Measurements from ENCODE around the gene MEX3A.

The MEX3A gene, protein sequence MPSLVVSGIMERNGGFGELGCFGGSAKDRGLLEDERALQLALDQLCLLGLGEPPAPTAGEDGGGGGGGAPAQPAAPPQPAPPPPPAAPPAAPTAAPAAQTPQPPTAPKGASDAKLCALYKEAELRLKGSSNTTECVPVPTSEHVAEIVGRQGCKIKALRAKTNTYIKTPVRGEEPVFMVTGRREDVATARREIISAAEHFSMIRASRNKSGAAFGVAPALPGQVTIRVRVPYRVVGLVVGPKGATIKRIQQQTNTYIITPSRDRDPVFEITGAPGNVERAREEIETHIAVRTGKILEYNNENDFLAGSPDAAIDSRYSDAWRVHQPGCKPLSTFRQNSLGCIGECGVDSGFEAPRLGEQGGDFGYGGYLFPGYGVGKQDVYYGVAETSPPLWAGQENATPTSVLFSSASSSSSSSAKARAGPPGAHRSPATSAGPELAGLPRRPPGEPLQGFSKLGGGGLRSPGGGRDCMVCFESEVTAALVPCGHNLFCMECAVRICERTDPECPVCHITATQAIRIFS

DNA sequence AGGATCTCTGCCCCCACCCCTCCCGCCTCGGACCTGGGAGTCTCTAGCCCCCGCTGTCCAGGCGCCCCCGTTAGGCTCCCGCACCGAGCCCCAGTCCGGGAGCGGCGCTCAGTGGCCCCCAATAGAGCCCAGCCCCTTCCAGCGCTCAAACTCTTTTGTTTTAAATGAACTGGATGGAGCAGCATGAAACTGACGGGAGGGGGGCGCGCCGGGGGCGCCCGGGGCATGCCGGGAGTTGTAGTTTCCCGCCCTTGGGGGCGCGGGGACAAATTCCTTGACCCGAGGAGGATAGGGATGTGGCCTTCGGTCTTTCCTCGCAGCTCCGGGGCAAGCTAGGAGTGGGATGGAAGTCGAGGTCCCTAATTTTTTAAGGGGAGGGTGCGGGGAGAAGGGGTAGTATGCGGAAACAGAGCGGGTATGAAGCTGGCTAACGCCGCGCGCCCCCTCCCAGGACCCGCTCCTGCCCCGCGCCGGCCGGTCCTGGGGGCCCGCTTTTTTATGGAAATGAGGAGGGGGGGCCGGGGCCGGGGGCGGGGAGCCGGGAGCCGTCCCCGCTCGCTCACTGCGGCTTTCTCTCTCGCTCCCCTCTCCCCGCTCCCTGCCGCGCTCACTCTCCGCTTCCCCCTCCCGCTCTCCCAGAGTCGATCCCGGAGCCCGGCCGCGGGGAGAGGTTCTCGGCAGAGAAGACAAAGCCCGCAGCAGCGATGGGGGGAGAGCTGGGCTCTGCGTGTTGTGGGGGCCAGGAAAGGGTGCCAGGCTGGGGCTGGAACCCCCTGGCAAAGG, at the start of gene MEX3A:
MEX3A (minus strand) TSS at position 157 of the 783 bp plus-strand sequence. CDS start 467 bp downstream, outside the sequence.
- Histone ChIP-seq H3K4me3 (peak within 1 kb of the TSS; percentile 82), H3K36me3 (ENCODE audit: insufficient read depth, low read length) (peaks cover 15% of the 10 kb centered on the region), H3K9me3 (ENCODE audit: low read depth, low read length) (no peaks in the 10 kb centered on the region), H3K9ac (ENCODE audit: insufficient read length) (peak within 1 kb of the TSS; percentile 84), H3K27ac (peak within 1 kb of the TSS; percentile 79)
- no peak for DNase-seq (ENCODE audit: low read depth, low spot score)
- TF ChIP-seq EZH2 (IDR thresholded peaks at IDR 0.05) (no peak), POLR2AphosphoS5 (IDR thresholded peaks at IDR 0.05; ENCODE audit: borderline replicate concordance, low read depth, low read length) (peak; percentile 78), FOXP2 (optimal IDR thresholded peaks at IDR 0.05; ENCODE audit: control extremely low read depth, extremely low read length, insufficient read depth) (no peak)

DNA sequence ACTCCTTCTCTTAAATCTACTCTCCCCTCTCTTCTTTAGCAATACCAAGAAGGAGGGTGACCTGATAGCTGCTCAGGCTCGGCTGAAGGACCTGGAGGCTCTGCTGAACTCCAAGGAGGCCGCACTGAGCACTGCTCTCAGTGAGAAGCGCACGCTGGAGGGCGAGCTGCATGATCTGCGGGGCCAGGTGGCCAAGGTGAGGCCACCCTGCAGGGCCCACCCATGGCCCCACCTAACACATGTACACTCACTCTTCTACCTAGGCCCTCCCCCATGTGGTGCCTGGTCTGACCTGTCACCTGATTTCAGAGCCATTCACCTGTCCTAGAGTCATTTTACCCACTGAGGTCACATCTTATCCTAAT, 48.3 kb upstream of the MEX3A start:
- no peak overlapping the region for H3K4me3 ChIP-seq
- TF ChIP-seq EZH2 (IDR thresholded peaks at IDR 0.05): no peak
- TF ChIP-seq POLR2AphosphoS5 (IDR thresholded peaks at IDR 0.05; ENCODE audit: borderline replicate concordance, low read depth, low read length): no peak
- no peak for TF ChIP-seq FOXP2 (optimal IDR thresholded peaks at IDR 0.05; ENCODE audit: control extremely low read depth, extremely low read length, insufficient read depth)
- H3K9ac ChIP-seq (ENCODE audit: insufficient read length): no peak overlapping the region
- no peaks in the 10 kb centered on the region for H3K9me3 ChIP-seq (ENCODE audit: low read depth, low read length)
- no peak overlapping the region for H3K27ac ChIP-seq
- DNase-seq (ENCODE audit: low read depth, low spot score): no peak
- H3K36me3 ChIP-seq (ENCODE audit: insufficient read depth, low read length): peaks cover 39% of the 10 kb centered on the region

DNA sequence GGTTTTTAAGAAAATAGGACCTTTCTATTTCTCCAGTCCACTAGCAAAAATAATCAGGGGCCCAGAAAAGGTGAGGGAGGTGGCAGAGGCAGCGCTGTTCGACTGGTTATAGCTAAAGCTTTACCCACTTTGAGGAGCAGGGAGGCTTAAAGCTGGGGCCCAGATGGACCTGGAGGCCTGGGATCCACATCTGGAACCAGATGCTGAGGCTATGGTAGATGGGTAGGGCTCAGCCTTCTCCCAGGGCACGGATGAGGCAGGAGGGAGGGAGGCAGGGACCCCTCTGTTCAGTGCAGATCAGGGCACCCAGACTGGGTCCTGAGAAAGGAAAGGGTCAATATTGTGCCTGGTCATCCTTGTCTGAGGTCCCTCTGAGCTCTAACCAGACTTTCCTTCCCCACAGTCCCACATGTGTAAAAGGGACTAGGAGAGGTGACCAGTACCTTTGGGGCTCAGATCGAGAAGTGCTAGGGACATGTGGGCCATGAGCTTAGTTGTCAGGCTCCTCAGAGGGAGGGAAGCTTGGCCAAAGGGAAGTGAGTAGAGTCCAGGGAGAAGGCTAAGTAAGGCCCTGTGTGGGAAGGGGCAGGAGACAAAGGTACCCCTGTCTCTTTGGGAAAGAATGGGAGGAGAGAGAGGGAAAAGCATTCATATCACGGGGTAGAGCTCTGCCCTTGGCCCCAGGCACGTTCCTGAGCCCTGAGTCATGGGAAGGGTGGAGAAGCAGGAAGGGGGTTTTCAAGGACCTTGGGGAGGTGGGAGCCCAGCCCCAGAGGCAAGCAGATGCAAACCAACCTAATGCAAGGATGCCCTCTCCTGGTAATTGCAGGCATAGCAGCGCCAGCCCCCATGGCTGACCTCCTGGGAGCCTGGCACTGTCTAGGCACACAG, 47.7 kb upstream of the MEX3A start:
- Histone ChIP-seq H3K4me3 (peak overlapping the region; percentile 69), H3K27ac (peak overlapping the region; percentile 98), H3K9me3 (ENCODE audit: low read depth, low read length) (no peaks in the 10 kb centered on the region), H3K9ac (ENCODE audit: insufficient read length) (peak overlapping the region; percentile 84), H3K36me3 (ENCODE audit: insufficient read depth, low read length) (peaks cover 34% of the 10 kb centered on the region)
- peak; percentile 76 for DNase-seq (ENCODE audit: low read depth, low spot score)
- no peak for TF ChIP-seq EZH2 (IDR thresholded peaks at IDR 0.05)
- TF ChIP-seq FOXP2 (optimal IDR thresholded peaks at IDR 0.05; ENCODE audit: control extremely low read depth, extremely low read length, insufficient read depth): no peak
- TF ChIP-seq POLR2AphosphoS5 (IDR thresholded peaks at IDR 0.05; ENCODE audit: borderline replicate concordance, low read depth, low read length): no peak

DNA sequence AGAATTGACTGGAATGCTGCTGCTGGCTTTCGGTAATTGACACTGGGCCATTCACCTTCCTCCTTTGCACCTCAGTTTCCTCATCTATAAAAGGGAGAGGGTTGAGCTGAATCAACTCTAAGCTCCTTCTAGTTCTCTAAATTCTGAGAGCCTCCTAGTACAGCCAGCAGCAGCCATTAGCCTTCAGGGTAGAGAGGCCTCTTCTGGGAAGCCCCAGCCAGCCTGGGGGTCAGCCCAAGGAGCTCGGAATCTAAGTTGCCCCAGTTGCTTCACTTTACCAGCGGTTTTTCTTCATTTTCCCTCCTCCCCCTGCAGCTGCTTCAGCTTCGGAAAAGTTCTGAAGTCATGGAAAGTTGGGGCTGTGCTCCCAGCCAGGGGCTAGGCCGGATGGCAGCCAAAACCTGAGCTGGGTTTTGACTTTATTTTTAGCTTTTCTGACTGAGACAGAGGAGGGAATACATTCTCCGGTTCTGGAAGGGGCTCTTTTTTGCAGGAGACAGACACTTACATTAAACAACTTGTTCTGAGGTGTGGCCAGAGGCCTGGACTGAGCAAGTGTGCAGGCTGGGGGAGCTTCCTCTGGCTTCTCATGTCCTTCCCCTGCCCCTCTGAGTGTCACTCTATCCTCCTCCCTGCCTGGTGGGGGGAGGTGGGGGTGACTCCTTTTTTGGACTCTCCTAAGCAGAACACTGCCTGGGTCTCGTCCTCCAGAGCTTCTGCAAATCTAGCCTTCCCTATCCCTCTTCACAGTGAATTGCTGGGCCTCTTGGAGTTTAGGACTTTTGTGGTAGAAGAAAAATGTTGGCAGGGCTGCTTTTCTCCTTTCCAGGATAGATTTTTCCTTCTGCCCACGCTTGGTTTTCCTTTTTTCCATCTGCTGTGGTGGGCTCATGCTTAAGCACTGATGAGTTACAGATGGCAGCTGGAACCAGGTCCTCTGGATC, 46.7 kb upstream of the MEX3A start:
- Histone ChIP-seq H3K9ac (ENCODE audit: insufficient read length) (peak overlapping the region; percentile 84), H3K27ac (peak overlapping the region; percentile 98)
- TF ChIP-seq POLR2AphosphoS5 (IDR thresholded peaks at IDR 0.05; ENCODE audit: borderline replicate concordance, low read depth, low read length) (no peak), FOXP2 (optimal IDR thresholded peaks at IDR 0.05; ENCODE audit: control extremely low read depth, extremely low read length, insufficient read depth) (no peak), EZH2 (IDR thresholded peaks at IDR 0.05) (no peak)

DNA sequence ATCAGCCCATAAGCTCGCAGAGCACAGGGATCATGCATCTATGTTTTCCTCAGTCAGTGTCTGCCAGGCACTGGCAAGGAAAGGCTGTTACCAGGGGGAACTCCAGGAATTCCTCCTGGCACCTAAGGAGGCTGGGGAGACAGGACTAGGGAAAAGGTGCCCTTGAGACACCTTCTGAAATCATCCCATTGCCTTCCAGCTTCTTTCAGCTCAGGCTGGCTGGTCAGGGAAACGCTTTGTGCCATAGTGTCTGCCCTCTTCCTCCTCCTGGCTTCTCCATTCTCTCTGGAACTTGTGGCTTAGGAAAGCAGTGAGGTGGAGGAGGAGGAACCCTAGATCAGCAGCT, 46.0 kb upstream of the MEX3A start:
- DNase-seq (ENCODE audit: low read depth, low spot score): no peak
- peak overlapping the region; percentile 84 for H3K9ac ChIP-seq (ENCODE audit: insufficient read length)
- TF ChIP-seq EZH2 (IDR thresholded peaks at IDR 0.05): no peak
- peak overlapping the region; percentile 69 for H3K4me3 ChIP-seq
- H3K27ac ChIP-seq: peak overlapping the region; percentile 98
- no peaks in the 10 kb centered on the region for H3K9me3 ChIP-seq (ENCODE audit: low read depth, low read length)
- H3K36me3 ChIP-seq (ENCODE audit: insufficient read depth, low read length): peaks cover 19% of the 10 kb centered on the region

More for the DNA sequence above, 46.7 kb upstream of the MEX3A start:
- Histone ChIP-seq H3K4me3 (peak overlapping the region; percentile 69), H3K36me3 (ENCODE audit: insufficient read depth, low read length) (peaks cover 24% of the 10 kb centered on the region), H3K9me3 (ENCODE audit: low read depth, low read length) (no peaks in the 10 kb centered on the region)
- no peak for DNase-seq (ENCODE audit: low read depth, low spot score)

DNA sequence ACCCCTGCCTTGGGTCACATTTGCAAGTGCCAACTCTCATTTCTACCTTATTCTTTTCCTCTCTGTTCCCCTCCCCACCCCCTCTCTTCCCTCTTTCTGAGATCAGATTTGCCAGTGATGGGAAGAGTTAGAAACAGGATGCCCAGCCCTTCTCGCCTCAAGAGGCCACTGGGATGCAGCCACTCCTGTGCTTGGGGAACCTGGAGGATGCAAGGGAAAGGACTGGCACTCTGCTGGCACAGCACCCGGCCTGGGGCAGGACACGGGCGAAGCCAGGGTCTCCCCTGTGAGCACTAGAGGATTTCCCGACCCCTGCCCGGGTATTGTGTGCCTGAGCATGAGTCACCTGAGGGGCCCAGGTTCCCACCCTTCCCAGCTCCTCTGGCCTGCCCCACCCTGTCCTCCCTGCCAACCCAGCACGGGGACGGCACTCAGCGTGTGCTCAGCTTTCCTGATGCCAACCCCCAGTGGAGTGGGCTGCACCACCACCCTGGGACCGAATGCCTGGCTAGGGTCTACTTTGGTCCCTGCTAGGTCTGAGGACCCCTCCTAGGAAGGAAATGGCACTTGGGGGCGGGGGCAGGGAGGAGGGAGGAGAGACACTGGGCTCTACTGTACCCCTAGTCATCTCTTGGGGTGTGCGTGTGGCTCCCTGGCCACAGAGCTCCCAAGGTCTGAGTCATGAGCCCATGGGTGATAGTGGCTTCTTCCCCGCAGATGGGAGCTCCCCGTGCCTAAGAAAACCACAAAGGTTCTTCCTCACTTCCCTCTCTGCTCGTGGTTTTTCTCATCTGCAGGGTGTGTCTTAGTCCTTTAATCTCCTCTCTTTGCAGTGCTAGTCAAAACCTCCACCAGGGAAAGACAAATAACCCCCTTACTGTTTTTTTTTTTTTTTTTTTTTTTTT, 44.6 kb upstream of the MEX3A start:
- no peaks in the 10 kb centered on the region for H3K9me3 ChIP-seq (ENCODE audit: low read depth, low read length)
- DNase-seq (ENCODE audit: low read depth, low spot score): no peak
- H3K27ac ChIP-seq: peak overlapping the region; percentile 80
- TF ChIP-seq FOXP2 (optimal IDR thresholded peaks at IDR 0.05; ENCODE audit: control extremely low read depth, extremely low read length, insufficient read depth) (no peak), EZH2 (IDR thresholded peaks at IDR 0.05) (no peak), POLR2AphosphoS5 (IDR thresholded peaks at IDR 0.05; ENCODE audit: borderline replicate concordance, low read depth, low read length) (no peak)
- H3K36me3 ChIP-seq (ENCODE audit: insufficient read depth, low read length): peaks cover 13% of the 10 kb centered on the region
- H3K9ac ChIP-seq (ENCODE audit: insufficient read length): peak overlapping the region; percentile 55
- peak overlapping the region; percentile 59 for H3K4me3 ChIP-seq

Data from SK-N-MC (cell line).